AG04450 (cell line): ENCODE results near the gene GSE1. TPM values are rescaled to one million over a fixed set of nuclear protein-coding genes. Genes with fewer than 3 reads are reported as not detected.

Experiments
- CTCF ChIA-PET: fragments of 300-600, 350-600 bp; formaldehyde crosslinking; extraction: SDS; loops from one replicate; lab custom pipeline; 2022; ENCODE audit warnings: antibody characterized with exemption, inconsistent platforms; lab: Charles Lee
- POLR2A ChIA-PET: fragments of 350-600 bp; formaldehyde crosslinking; extraction: SDS; loops from one replicate; lab custom pipeline; 2021; ENCODE audit warnings: antibody characterized with exemption, inconsistent platforms; lab: Yijun Ruan, JAX
- DNase-seq: peaks from one replicate; pipeline ENCODE4 v3.0.0-alpha.2; 2011; ENCODE audit warnings: low read depth, low spot score
- H3K27ac ChIP-seq: one replicate; pipeline ENCODE4 v1.5.1; 2012; ENCODE audit warnings: low read depth, low read length, control low read depth
- H3K27me3 ChIP-seq: one replicate; pipeline ENCODE4 v1.6.0; 2012; ENCODE audit warnings: low read length; ENCODE audit not compliant: control insufficient read depth, insufficient read depth
- H3K4me3 ChIP-seq: 2 replicates; pipeline ENCODE4 v1.5.1; 2011; ENCODE audit warnings: mild to moderate bottlenecking, low read depth, low read length, control low read depth
- H3K9me3 ChIP-seq: 2 replicates; pipeline ENCODE4 v1.5.1; 2012; ENCODE audit warnings: low read length; ENCODE audit not compliant: control insufficient read depth, insufficient read depth
- CTCF ChIP-seq: IDR thresholded peaks from 2 replicates; pipeline ENCODE4 v1.5.1; 2011; ENCODE audit warnings: low read depth, low read length, control low read depth, inconsistent platforms
- polyA plus RNA-seq: library from polyadenylated mRNA; depleted of rRNA; stranded (reverse); fragments of >200 nt; gene quantifications from 2 replicates; pipeline ENCODE4 v1.2.3, GENCODE V29; 2011

GSE1 gene
- polyA plus RNA-seq, 1 experiment, result 18.2 TPM

GRCh38 chr16:85716022-85716679 is 103.0 kb downstream of the GSE1 start:
- ChIA-PET CTCF (interaction anchor here (0.8 to 1.8 kb wide), 9 partner anchors 7 to 463 kb away, joined by 3 to 9 read pairs (median 6); no protein-coding TSS in a partner anchor), POLR2A (no interaction called here)
- no peak for TF ChIP-seq CTCF
- no peak for DNase-seq
- H3K27ac ChIP-seq, result no peak overlapping the region
- H3K27me3 ChIP-seq, result no peaks in the 10 kb centered on the region
- no peak overlapping the region for H3K4me3 ChIP-seq
- H3K9me3 ChIP-seq, result peaks cover 12% of the 10 kb centered on the region

GRCh38 chr16:85716680-85717038 is 103.5 kb downstream of the GSE1 start:
- no peaks in the 10 kb centered on the region for H3K27me3 ChIP-seq
- ChIA-PET CTCF (interaction anchor here (0.8 to 1.8 kb wide), 14 partner anchors 8 to 463 kb away, joined by 3 to 9 read pairs (median 5); partner anchors contain the start of gene GINS2), POLR2A (no interaction called here)
- H3K4me3 ChIP-seq, result no peak overlapping the region
- DNase-seq, result no peak
- no peak overlapping the region for H3K27ac ChIP-seq
- peaks cover 11% of the 10 kb centered on the region for H3K9me3 ChIP-seq
- TF ChIP-seq CTCF, result no peak

GRCh38 chr16:85717393-85718152 is 104.5 kb downstream of the GSE1 start:
- ChIA-PET CTCF (interaction anchor here (0.6 to 1.8 kb wide), 28 partner anchors 9 to 464 kb away, joined by 3 to 12 read pairs (median 4); partner anchors contain the start of genes C16orf74 and GINS2), POLR2A (no interaction called here)
- Histone ChIP-seq H3K9me3 (peaks cover 2% of the 10 kb centered on the region; the same call in 1 of the 2 replicates), H3K4me3 (no peak overlapping the region), H3K27me3 (no peaks in the 10 kb centered on the region), H3K27ac (no peak overlapping the region)
- no peak for DNase-seq
- peak; percentile 65 for TF ChIP-seq CTCF

- H3K9me3 ChIP-seq, result no peaks in the 10 kb centered on the region
- ChIA-PET POLR2A (no interaction called here), CTCF (interaction anchor here (0.6 to 1.8 kb wide), 18 partner anchors 10 to 443 kb away, joined by 3 to 9 read pairs (median 4); no protein-coding TSS in a partner anchor)
- no peak overlapping the region for H3K27ac ChIP-seq
- no peak overlapping the region for H3K4me3 ChIP-seq
- H3K27me3 ChIP-seq, result no peaks in the 10 kb centered on the region
- TF ChIP-seq CTCF, result no peak
- DNase-seq, result no peak
Measured at GRCh38 chr16:85718153-85718477, 105.0 kb downstream of the GSE1 start.

GRCh38 chr16:85718682-85719081 is 105.6 kb downstream of the GSE1 start:
- CTCF ChIA-PET, result interaction anchor here (0.6 to 1.8 kb wide), 9 partner anchors 10 to 444 kb away, joined by 3 to 10 read pairs (median 3); no protein-coding TSS in a partner anchor
- peak; percentile 52 for TF ChIP-seq CTCF

More at GRCh38 chr16:85718682-85719081, 105.6 kb downstream of the GSE1 start:
- no peak overlapping the region for H3K4me3 ChIP-seq
- no peak overlapping the region for H3K27ac ChIP-seq
- no peaks in the 10 kb centered on the region for H3K9me3 ChIP-seq
- POLR2A ChIA-PET, result no interaction called here
- no peak for DNase-seq
- H3K27me3 ChIP-seq, result no peaks in the 10 kb centered on the region
